ENCODE results near the gene DHX32.
"Not testable (repeated sequence)": the region's sequence is repeated elsewhere in the genome, so short reads cannot be mapped to it uniquely, and the experiment has no call there.

Gene DHX32

GRCh38 chr10:125905069-125905994 lies 24.2 kb upstream of the DHX32 start:
- H3K27me3 Mint-ChIP-seq, H3K36me3 Mint-ChIP-seq, H3K4me1 Mint-ChIP-seq, H3K9me3 Mint-ChIP-seq, H3K27ac Mint-ChIP-seq, H3K4me3 Mint-ChIP-seq: not testable (repeated sequence)

GRCh38 chr10:125903135-125903640 lies 22.1 kb upstream of the DHX32 start:
- H3K27ac Mint-ChIP-seq, H3K36me3 Mint-ChIP-seq, H3K4me1 Mint-ChIP-seq, H3K27me3 Mint-ChIP-seq, H3K9me3 Mint-ChIP-seq, H3K4me3 Mint-ChIP-seq: not testable (repeated sequence)

- H3K9me3 Mint-ChIP-seq, H3K27me3 Mint-ChIP-seq, H3K27ac Mint-ChIP-seq, H3K4me1 Mint-ChIP-seq, H3K36me3 Mint-ChIP-seq, H3K4me3 Mint-ChIP-seq: not testable (repeated sequence)
Observed at GRCh38 chr10:125900963-125901362, 19.9 kb upstream of the DHX32 start.

- peak overlapping the region; percentile 69 for H3K27ac Mint-ChIP-seq
- peak overlapping the region; percentile 88 for H3K4me3 Mint-ChIP-seq
- not testable (repeated sequence) for H3K9me3 Mint-ChIP-seq, H3K27me3 Mint-ChIP-seq, H3K36me3 Mint-ChIP-seq
- peaks cover 21% of the 10 kb centered on the region for H3K4me1 Mint-ChIP-seq
Observed at GRCh38 chr10:125897317-125897716, 16.2 kb upstream of the DHX32 start.

DNA sequence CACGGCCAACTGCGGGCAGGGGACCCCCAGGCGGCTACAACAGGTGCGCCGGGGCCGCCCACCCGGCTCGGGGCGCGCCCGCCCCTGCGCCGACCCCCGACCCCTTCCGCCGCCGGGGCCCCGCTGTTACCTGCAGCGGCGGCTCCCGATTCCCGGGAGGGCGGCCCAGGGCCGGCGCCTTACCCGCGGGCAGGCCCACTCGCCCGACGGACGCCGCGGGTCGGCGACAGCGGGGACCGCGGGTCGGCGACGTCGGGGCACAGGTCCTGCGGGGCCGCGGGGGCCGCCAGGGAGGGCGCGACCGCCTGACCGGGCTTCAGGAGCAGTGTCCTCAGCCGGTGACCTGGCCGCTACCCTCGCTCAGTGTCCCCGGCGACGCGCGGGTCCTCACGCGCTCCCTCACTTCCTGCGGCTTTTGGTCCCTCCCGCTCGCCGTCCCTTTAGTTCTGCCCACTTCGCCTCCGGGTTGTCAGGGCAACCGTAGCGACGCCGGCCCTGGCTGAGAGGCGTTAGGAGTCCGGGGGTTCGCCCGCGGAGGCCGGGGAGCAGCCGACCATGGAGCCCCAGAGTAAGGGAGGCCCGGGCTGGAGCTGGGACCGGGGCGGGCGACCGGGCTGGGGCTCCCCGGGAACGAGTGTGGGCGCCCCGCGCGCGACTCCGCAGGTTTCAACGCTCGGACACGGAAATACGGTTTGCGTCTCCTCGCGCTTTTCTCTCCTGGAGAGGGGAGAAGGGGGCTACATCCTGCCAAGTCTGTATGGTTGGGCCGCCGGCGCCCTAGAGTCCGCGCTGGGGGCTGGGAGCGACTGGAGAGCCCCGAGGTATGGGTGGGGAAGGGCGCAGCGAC lies 15.2 kb upstream of the DHX32 start, which contains the start of gene FANK1:
Gene FANK1, plus strand, starts transcription at position 477 of the 847 bp plus-strand sequence. Its CDS starts 79 bp downstream, at position 556.
- not testable (repeated sequence) for H3K9me3 Mint-ChIP-seq, H3K36me3 Mint-ChIP-seq, H3K27me3 Mint-ChIP-seq
- Mint-ChIP-seq H3K4me3 (peak within 1 kb of the TSS; percentile 93), H3K4me1 (peaks cover 21% of the 10 kb centered on the region), H3K27ac (peak within 1 kb of the TSS; percentile 82)

DNA sequence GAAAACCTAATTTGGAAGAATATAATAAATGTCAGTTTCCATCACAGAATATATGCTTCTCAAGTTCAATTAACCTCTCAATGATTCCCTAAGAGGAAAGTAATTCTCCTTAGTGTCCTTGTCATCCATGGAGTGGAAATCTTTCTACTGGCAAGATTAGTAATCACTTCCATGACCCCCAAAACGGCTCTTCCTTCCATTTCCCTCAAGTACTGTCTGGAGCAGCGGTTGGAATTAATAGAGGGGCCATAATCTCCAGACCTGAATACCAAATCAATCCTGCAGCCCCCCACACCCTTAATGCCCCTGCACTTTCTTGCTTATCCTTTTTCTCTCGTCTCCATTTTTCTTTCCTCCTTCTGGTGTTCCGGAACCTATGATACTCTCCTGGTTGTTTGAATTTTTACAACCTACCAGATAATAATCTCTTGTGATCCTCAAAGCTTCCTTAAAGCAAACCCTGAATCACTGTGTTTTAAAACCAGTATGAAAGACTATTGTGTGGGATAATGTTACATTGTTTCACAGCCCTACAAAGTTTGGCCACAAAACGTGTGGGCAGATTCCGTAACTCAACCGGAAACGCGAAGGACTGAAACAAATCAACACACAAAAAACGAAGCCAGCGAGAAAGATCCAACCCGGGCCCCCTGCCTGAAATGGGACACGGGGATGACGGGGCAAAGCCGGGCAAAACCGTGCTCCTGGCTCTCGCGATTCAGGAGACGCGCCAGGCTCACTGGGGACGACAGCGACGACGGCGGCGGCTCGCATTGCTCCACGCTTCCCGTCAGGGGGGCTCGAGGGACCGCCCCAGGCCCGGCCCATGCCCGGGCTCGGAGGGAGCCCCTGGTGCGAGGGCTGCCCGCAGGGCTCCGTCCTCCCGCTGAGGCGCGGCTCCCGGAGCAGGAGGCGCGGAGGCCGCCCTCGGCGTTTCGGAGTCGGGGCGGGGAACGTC lies 14.3 kb upstream of the DHX32 start:
- Mint-ChIP-seq H3K4me3 (peak overlapping the region; percentile 93), H3K4me1 (peaks cover 21% of the 10 kb centered on the region), H3K27ac (peak overlapping the region; percentile 82)
- H3K36me3 Mint-ChIP-seq, H3K9me3 Mint-ChIP-seq, H3K27me3 Mint-ChIP-seq: not testable (repeated sequence)

- H3K27me3 Mint-ChIP-seq, H3K36me3 Mint-ChIP-seq, H3K9me3 Mint-ChIP-seq, H3K27ac Mint-ChIP-seq: not testable (repeated sequence)
- Mint-ChIP-seq H3K4me1 (peaks cover 21% of the 10 kb centered on the region), H3K4me3 (peak overlapping the region; percentile 15)
Observed at GRCh38 chr10:125894176-125894575, 13.1 kb upstream of the DHX32 start.

DNA sequence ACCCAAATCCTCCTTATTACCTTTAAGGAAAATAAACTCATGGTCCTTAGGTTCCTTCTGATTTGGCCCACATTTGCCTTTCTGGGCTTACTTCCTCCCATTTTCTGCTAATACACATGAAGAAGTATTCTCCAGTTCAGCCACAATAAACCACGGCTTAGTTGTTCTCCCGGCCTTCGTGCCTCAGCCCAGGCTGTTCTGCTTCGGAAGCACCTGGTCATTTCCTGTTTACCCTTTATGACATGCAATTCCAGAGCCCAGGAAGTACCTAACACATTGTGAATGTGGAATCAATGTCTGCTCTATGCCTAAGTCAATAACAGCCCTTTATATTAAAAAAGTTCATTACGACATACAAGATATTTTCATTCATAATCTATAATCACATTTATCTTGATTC lies 11.3 kb upstream of the DHX32 start:
- H3K4me1 Mint-ChIP-seq = peaks cover 21% of the 10 kb centered on the region
- H3K27ac Mint-ChIP-seq, H3K27me3 Mint-ChIP-seq, H3K36me3 Mint-ChIP-seq, H3K9me3 Mint-ChIP-seq, H3K4me3 Mint-ChIP-seq: not testable (repeated sequence)

DNA sequence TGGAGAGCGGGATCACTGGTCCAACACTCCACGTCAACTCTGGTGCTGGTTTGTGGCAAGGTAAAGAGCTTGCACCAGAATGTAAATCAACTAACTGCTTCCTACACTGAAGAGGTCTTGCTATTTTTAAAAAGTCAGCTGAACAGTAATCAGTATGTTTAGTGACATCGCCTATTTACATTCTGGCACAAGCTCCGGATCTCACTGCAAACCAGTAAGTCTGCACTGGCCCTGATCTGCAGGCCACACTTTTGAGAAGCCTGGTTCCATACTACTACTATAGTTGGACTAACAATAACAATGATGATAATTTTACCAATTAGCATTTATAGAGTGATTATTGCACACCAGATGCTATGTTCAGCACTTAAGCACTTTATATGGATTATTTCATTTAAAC lies 8.3 kb upstream of the DHX32 start:
- not testable (repeated sequence) for H3K36me3 Mint-ChIP-seq, H3K4me3 Mint-ChIP-seq, H3K9me3 Mint-ChIP-seq, H3K27me3 Mint-ChIP-seq, H3K27ac Mint-ChIP-seq, H3K4me1 Mint-ChIP-seq

GRCh38 chr10:125886914-125887512 lies 5.9 kb upstream of the DHX32 start:
- H3K9me3 Mint-ChIP-seq = no peaks in the 10 kb centered on the region
- H3K27me3 Mint-ChIP-seq = no peaks in the 10 kb centered on the region
- H3K4me3 Mint-ChIP-seq = no peak overlapping the region
- H3K36me3 Mint-ChIP-seq = peaks cover 1% of the 10 kb centered on the region
- H3K4me1 Mint-ChIP-seq = no peaks in the 10 kb centered on the region
- no peak overlapping the region for H3K27ac Mint-ChIP-seq

- Mint-ChIP-seq H3K36me3 (peaks cover 16% of the 10 kb centered on the region), H3K27me3 (no peaks in the 10 kb centered on the region), H3K4me3 (no peak overlapping the region), H3K9me3 (no peaks in the 10 kb centered on the region), H3K27ac (no peak overlapping the region), H3K4me1 (no peaks in the 10 kb centered on the region)
Observed at GRCh38 chr10:125883211-125883610, 2.1 kb upstream of the DHX32 start.

- Mint-ChIP-seq H3K27me3 (no peaks in the 10 kb centered on the region), H3K36me3 (peaks cover 16% of the 10 kb centered on the region), H3K4me3 (no peak overlapping the region), H3K27ac (no peak overlapping the region), H3K4me1 (no peaks in the 10 kb centered on the region), H3K9me3 (no peaks in the 10 kb centered on the region)
Observed at GRCh38 chr10:125882596-125882995, 1.5 kb upstream of the DHX32 start.

GRCh38 chr10:125880719-125881118 lies 373 bp downstream of the DHX32 start:
- H3K4me1 Mint-ChIP-seq = no peaks in the 10 kb centered on the region
- no peak overlapping the region for H3K27ac Mint-ChIP-seq
- no peaks in the 10 kb centered on the region for H3K27me3 Mint-ChIP-seq
- no peaks in the 10 kb centered on the region for H3K9me3 Mint-ChIP-seq
- peaks cover 24% of the 10 kb centered on the region for H3K36me3 Mint-ChIP-seq
- no peak overlapping the region for H3K4me3 Mint-ChIP-seq

GRCh38 chr10:125878957-125879835 lies 1.9 kb downstream of the DHX32 start:
- Mint-ChIP-seq H3K36me3 (peaks cover 33% of the 10 kb centered on the region), H3K9me3 (no peaks in the 10 kb centered on the region), H3K4me1 (no peaks in the 10 kb centered on the region), H3K27ac (no peak overlapping the region), H3K4me3 (no peak overlapping the region), H3K27me3 (no peaks in the 10 kb centered on the region)
